Measurements from ENCODE around the gene MSH5.

DNA sequence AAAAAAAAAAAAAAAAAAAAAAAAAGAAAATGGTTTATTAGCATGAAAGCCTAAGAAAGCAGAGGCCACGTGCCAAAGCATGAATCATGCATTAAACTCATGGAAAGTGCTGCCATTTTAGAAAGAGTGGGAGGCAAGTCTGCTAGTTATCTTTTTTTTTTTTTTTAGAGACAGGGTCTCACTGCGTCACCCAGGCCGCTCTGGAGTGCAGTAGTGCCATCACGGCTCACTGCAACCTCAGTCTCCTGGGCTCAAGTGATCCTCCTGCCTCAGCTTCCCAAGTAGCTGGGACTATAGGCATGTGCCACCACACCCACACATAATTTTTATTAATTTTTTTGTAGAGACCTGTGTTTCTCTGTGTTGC, 32.2 kb downstream of the MSH5 start:
- TF ChIP-seq, protein P1, sequence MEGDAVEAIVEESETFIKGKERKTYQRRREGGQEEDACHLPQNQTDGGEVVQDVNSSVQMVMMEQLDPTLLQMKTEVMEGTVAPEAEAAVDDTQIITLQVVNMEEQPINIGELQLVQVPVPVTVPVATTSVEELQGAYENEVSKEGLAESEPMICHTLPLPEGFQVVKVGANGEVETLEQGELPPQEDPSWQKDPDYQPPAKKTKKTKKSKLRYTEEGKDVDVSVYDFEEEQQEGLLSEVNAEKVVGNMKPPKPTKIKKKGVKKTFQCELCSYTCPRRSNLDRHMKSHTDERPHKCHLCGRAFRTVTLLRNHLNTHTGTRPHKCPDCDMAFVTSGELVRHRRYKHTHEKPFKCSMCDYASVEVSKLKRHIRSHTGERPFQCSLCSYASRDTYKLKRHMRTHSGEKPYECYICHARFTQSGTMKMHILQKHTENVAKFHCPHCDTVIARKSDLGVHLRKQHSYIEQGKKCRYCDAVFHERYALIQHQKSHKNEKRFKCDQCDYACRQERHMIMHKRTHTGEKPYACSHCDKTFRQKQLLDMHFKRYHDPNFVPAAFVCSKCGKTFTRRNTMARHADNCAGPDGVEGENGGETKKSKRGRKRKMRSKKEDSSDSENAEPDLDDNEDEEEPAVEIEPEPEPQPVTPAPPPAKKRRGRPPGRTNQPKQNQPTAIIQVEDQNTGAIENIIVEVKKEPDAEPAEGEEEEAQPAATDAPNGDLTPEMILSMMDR (IDR thresholded peaks at IDR 0.05; ENCODE audit: low read depth, low read length), result no peak
- TF ChIP-seq EZH2phosphoT487 (IDR thresholded peaks at IDR 0.05; ENCODE audit: low read depth), result no peak

Data from OCI-LY3 (cell line).